ENCODE data around the gene ADTRP.

DNA sequence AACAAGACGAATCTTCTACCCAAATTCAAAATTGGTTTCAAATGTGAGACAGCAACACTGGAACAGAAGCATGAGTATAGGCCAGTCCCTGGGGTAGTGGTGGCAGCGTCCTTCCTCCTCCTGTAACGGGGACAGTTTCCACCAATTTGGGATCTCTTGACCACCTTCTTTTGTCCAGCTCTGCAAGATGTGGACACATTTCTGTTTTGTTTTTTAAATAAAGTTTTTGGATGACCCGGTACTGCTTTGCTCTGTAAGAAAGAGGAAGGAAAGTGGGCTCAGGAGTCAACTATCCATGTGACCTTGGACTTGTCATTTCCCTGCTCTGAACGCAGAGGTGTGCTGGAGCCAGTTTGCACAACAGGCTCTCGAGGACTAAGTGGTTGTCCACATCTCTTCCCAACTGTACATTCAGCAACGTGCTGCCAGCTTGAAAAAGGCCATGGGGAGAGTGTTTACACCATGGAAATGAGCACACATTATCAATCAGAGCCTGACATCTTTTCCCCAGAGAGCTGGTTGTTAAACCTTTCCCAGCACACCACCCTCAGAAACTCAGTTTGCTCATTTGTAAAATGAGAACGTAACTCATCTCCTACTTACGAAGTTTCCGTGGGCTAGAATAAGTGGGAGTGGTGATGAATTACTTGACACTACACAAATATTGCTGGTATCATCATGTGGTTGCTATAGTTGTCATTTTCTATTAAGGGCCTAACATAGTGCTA is 66.5 kb downstream of the ADTRP start:
- TF ChIP-seq, protein P1, sequence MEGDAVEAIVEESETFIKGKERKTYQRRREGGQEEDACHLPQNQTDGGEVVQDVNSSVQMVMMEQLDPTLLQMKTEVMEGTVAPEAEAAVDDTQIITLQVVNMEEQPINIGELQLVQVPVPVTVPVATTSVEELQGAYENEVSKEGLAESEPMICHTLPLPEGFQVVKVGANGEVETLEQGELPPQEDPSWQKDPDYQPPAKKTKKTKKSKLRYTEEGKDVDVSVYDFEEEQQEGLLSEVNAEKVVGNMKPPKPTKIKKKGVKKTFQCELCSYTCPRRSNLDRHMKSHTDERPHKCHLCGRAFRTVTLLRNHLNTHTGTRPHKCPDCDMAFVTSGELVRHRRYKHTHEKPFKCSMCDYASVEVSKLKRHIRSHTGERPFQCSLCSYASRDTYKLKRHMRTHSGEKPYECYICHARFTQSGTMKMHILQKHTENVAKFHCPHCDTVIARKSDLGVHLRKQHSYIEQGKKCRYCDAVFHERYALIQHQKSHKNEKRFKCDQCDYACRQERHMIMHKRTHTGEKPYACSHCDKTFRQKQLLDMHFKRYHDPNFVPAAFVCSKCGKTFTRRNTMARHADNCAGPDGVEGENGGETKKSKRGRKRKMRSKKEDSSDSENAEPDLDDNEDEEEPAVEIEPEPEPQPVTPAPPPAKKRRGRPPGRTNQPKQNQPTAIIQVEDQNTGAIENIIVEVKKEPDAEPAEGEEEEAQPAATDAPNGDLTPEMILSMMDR (IDR thresholded peaks at IDR 0.05), result no peak
- no peak for TF ChIP-seq EZH2 (IDR thresholded peaks at IDR 0.05; ENCODE audit: borderline replicate concordance, insufficient read depth, low read depth, low read length, poor library complexity, severe bottlenecking)

All from B cell (primary cell).